Measurements from ENCODE around the gene TELO2.

GRCh38 chr16:1557576-1557975 is 64.4 kb downstream of the TELO2 start:
- TF ChIP-seq POLR2AphosphoS5 (IDR thresholded peaks at IDR 0.05; ENCODE audit: low read depth, low read length), result no peak
- no peak for TF ChIP-seq POLR2A (IDR thresholded peaks at IDR 0.05; ENCODE audit: low read depth, low read length)
- TF ChIP-seq TAF1 (IDR thresholded peaks at IDR 0.05; ENCODE audit: borderline replicate concordance, low read depth, low read length), result no peak

All from GM12892 (cell line).